Brain microvascular endothelial cell (primary cell): ENCODE data around the gene HARBI1.

Experiments
- DNase-seq: peaks from one replicate; pipeline ENCODE4 v3.0.0-alpha.2; 2020
- H3K27ac ChIP-seq: fragments of 250-450 bp; sonication (Bioruptor Pico); 2 replicates; pipeline ENCODE4 v1.5.1; 2020; ENCODE audit warnings: mild to moderate bottlenecking, moderate library complexity
- H3K27me3 ChIP-seq: fragments of 250-450 bp; sonication (Bioruptor Pico); replicated peaks from 2 replicates; pipeline ENCODE4 v1.5.1; 2020; ENCODE audit warnings: mild to moderate bottlenecking
- H3K36me3 ChIP-seq: fragments of 250-450 bp; sonication (Bioruptor Pico); replicated peaks from 2 replicates; pipeline ENCODE4 v1.5.1; 2020; ENCODE audit warnings: mild to moderate bottlenecking
- H3K4me3 ChIP-seq: 2 replicates; pipeline ENCODE4 v1.5.1; 2011; ENCODE audit warnings: low read depth, mild to moderate bottlenecking, control low read depth, low read length, moderate library complexity
- in situ Hi-C: cut with HindIII; loops from 2 replicates; pipeline ENCODE4 v1.10.0; 2017; ENCODE audit warnings: low sequenced_read_pairs, low pct_ligation_motif_present
- TF ChIP-seq, protein P1 (sequence below): IDR thresholded peaks from 2 replicates; pipeline ENCODE4 v1.5.1; 2011; ENCODE audit warnings: low read depth, mild to moderate bottlenecking, moderate library complexity, low read length, control low read depth, inconsistent platforms; ENCODE audit errors: missing control alignments

Gene HARBI1

DNA sequence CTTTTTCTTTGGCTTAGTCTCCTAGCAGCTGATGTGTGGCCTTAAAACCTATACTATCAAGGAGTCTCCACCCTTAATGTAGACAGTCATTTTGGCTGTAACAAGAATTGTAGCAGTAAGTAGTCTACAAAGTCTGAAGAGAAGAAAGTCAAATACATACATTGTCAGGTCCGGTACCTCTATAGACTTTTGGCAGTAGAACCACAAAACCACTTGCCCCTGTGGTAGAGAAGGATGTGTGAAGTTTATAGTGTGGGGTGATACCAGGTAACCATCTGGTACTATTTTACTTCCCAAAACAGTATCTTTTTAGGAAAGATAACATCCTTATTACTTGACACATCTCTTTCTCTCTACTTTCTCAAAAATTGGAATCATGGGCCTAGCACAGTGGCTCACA, 15.5 kb upstream of the HARBI1 start:
- no peak overlapping the region for H3K4me3 ChIP-seq
- H3K27ac ChIP-seq, result no peak overlapping the region
- in situ Hi-C loops, result no loop called here
- peaks cover 12% of the 10 kb centered on the region for H3K36me3 ChIP-seq
- H3K27me3 ChIP-seq, result no peaks in the 10 kb centered on the region
- DNase-seq, result no peak
- TF ChIP-seq, protein P1, sequence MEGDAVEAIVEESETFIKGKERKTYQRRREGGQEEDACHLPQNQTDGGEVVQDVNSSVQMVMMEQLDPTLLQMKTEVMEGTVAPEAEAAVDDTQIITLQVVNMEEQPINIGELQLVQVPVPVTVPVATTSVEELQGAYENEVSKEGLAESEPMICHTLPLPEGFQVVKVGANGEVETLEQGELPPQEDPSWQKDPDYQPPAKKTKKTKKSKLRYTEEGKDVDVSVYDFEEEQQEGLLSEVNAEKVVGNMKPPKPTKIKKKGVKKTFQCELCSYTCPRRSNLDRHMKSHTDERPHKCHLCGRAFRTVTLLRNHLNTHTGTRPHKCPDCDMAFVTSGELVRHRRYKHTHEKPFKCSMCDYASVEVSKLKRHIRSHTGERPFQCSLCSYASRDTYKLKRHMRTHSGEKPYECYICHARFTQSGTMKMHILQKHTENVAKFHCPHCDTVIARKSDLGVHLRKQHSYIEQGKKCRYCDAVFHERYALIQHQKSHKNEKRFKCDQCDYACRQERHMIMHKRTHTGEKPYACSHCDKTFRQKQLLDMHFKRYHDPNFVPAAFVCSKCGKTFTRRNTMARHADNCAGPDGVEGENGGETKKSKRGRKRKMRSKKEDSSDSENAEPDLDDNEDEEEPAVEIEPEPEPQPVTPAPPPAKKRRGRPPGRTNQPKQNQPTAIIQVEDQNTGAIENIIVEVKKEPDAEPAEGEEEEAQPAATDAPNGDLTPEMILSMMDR, result no peak

GRCh38 chr11:46631676-46632075, 14.6 kb upstream of the HARBI1 start:
- no peaks in the 10 kb centered on the region for H3K27me3 ChIP-seq
- no peak for DNase-seq
- in situ Hi-C loops, result no loop called here
- no peak overlapping the region for H3K4me3 ChIP-seq
- TF ChIP-seq, protein P1, result no peak
- H3K36me3 ChIP-seq, result peaks cover 15% of the 10 kb centered on the region
- no peak overlapping the region for H3K27ac ChIP-seq

- TF ChIP-seq, protein P1, result no peak
- no peak for DNase-seq
- in situ Hi-C loops, result no loop called here
- no peak overlapping the region for H3K27ac ChIP-seq
- no peak overlapping the region for H3K4me3 ChIP-seq
- no peaks in the 10 kb centered on the region for H3K27me3 ChIP-seq
- peaks cover 26% of the 10 kb centered on the region for H3K36me3 ChIP-seq
Observed at GRCh38 chr11:46630237-46630636, 13.2 kb upstream of the HARBI1 start.

GRCh38 chr11:46628961-46629360, 11.9 kb upstream of the HARBI1 start:
- in situ Hi-C loops, result no loop called here
- H3K27ac ChIP-seq, result no peak overlapping the region
- no peaks in the 10 kb centered on the region for H3K27me3 ChIP-seq
- H3K4me3 ChIP-seq, result no peak overlapping the region
- peaks cover 28% of the 10 kb centered on the region for H3K36me3 ChIP-seq
- no peak for DNase-seq
- TF ChIP-seq, protein P1, result no peak

GRCh38 chr11:46625406-46625805, 8.4 kb upstream of the HARBI1 start:
- H3K36me3 ChIP-seq, result peaks cover 27% of the 10 kb centered on the region
- in situ Hi-C loops, result no loop called here
- DNase-seq, result no peak

DNA sequence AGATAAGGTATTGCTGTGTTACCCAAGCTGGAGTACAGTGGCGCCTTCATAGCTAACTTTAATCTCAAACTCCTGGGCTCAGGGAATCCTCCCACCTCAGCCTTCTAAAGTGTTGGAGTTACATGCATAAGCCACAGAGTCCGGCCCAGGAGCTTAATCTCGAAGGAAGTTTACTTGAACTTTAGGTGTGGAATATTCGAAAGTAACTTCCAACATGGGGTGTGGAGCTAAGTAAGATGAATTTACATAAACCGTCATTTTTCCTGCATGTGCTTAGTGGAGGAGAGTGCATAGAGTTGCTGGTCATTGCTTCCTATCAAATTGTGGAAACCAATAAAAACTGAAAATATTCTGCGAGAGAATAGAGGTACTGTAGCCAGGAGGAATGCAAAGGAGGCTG, 1.8 kb upstream of the HARBI1 start:
- Histone ChIP-seq H3K27ac (no peak overlapping the region), H3K36me3 (peaks cover 8% of the 10 kb centered on the region), H3K27me3 (no peaks in the 10 kb centered on the region), H3K4me3 (peak overlapping the region; percentile 22)
- TF ChIP-seq, protein P1, result no peak
- no peak for DNase-seq
- in situ Hi-C loops, result no loop called here

More at GRCh38 chr11:46625406-46625805, 8.4 kb upstream of the HARBI1 start:
- TF ChIP-seq, protein P1, result no peak
- Histone ChIP-seq H3K4me3 (no peak overlapping the region), H3K27me3 (no peaks in the 10 kb centered on the region), H3K27ac (no peak overlapping the region)
